OCI-LY7 (cell line): ENCODE measurements around the gene SPEM2.

Experiments used
- CTCF ChIP-seq: fragments of 200-600 bp; sonication (generic); conservative IDR thresholded peaks from 2 replicates; pipeline ENCODE4 v1.5.1; 2014; ENCODE audit warnings: mild to moderate bottlenecking, antibody characterized with exemption, low read length, moderate library complexity, mixed read lengths
- EZH2phosphoT487 ChIP-seq: fragments of 200-600 bp; sonication (generic); IDR thresholded peaks from 2 replicates; pipeline ENCODE4 v1.6.1; 2018; ENCODE audit warnings: low read depth, borderline replicate concordance, mild to moderate bottlenecking, mixed run types, antibody characterized with exemption, low read length, moderate library complexity, mixed read lengths

DNA sequence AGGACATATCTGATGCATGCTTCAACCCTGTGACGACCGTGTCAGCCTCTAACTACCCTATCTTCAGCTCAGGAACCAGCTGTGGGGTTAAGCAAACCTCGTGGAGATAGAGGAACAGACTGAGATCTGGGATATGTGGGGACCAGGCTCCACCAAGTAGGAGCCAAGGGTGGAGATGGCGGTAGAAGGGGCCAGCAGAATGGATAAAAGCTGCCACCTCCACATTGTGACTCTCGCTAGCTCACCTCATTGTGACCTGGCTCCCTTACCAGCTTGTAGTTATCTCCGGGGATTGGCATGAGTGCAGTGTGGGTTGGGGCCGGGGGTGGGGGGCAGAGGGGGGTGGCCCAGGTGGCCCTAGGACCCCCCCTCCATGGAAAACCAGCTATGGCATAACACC, at the start of gene SPEM2:
- no peak for TF ChIP-seq CTCF
- no peak for TF ChIP-seq EZH2phosphoT487
